Measurements from ENCODE around the gene CENATAC. TPM values are rescaled to one million over a fixed set of nuclear protein-coding genes. Genes with fewer than 3 reads are reported as not detected.
"Not testable (repeated sequence)": the region's sequence is repeated elsewhere in the genome, so short reads cannot be mapped to it uniquely, and the experiment has no call there.

Gene CENATAC
- total RNA-seq, 1 donor from 2014 or later: 51.0 TPM

GRCh38 chr11:119034813-119035212 lies 36.9 kb downstream of the CENATAC start:
- Histone ChIP-seq H3K27ac (no peak overlapping the region), H3K9me3 (no peaks in the 10 kb centered on the region), H3K4me3 (no peak overlapping the region), H3K36me3 (no peaks in the 10 kb centered on the region), H3K27me3 (ENCODE audit: low read depth) (no peaks in the 10 kb centered on the region), H3K4me1 (peaks cover 10% of the 10 kb centered on the region)
- no peak for TF ChIP-seq CTCF (IDR thresholded peaks at IDR 0.05)
- ATAC-seq (no peak), DNase-seq (no peak)
- intact Hi-C loops (cut with DNase I): no loop called here

- no peak for TF ChIP-seq CTCF (IDR thresholded peaks at IDR 0.05)
- no peaks in the 10 kb centered on the region for H3K36me3 ChIP-seq
- no peak overlapping the region for H3K27ac ChIP-seq
- ATAC-seq: no peak
- no peaks in the 10 kb centered on the region for H3K27me3 ChIP-seq (ENCODE audit: low read depth)
- H3K4me1 ChIP-seq: no peaks in the 10 kb centered on the region
- no peak overlapping the region for H3K4me3 ChIP-seq
- H3K9me3 ChIP-seq: no peaks in the 10 kb centered on the region
- no peak for DNase-seq
- intact Hi-C loops (cut with DNase I): no loop called here
Measured at GRCh38 chr11:119038884-119039283, 40.9 kb downstream of the CENATAC start.

- ATAC-seq; DNase-seq; H3K27me3 ChIP-seq (ENCODE audit: low read depth); H3K4me3 ChIP-seq; H3K36me3 ChIP-seq; H3K4me1 ChIP-seq; intact Hi-C loops (cut with DNase I); H3K27ac ChIP-seq; H3K9me3 ChIP-seq: not testable (repeated sequence)
Measured at GRCh38 chr11:119039471-119039870, 41.5 kb downstream of the CENATAC start.

GRCh38 chr11:119041821-119042514 lies 44.0 kb downstream of the CENATAC start:
- no peak for DNase-seq
- Histone ChIP-seq H3K4me3 (no peak overlapping the region), H3K27ac (no peak overlapping the region), H3K9me3 (no peaks in the 10 kb centered on the region), H3K36me3 (peaks cover 27% of the 10 kb centered on the region), H3K27me3 (ENCODE audit: low read depth) (no peaks in the 10 kb centered on the region), H3K4me1 (no peaks in the 10 kb centered on the region)
- intact Hi-C loops (cut with DNase I): no loop called here
- no peak for TF ChIP-seq CTCF (IDR thresholded peaks at IDR 0.05)
- no peak for ATAC-seq

- Histone ChIP-seq H3K27ac (no peak overlapping the region), H3K4me3 (no peak overlapping the region), H3K36me3 (peaks cover 37% of the 10 kb centered on the region), H3K27me3 (ENCODE audit: low read depth) (no peaks in the 10 kb centered on the region), H3K4me1 (no peaks in the 10 kb centered on the region), H3K9me3 (no peaks in the 10 kb centered on the region)
- TF ChIP-seq CTCF (IDR thresholded peaks at IDR 0.05): no peak
- ATAC-seq (no peak), DNase-seq (no peak)
- intact Hi-C loops (cut with DNase I): no loop called here
Measured at GRCh38 chr11:119042927-119043326, 45.0 kb downstream of the CENATAC start.

- Histone ChIP-seq H3K27ac (no peak overlapping the region), H3K4me1 (no peaks in the 10 kb centered on the region), H3K9me3 (no peaks in the 10 kb centered on the region), H3K27me3 (ENCODE audit: low read depth) (no peaks in the 10 kb centered on the region), H3K4me3 (no peak overlapping the region), H3K36me3 (peaks cover 55% of the 10 kb centered on the region)
- ATAC-seq (no peak), DNase-seq (no peak)
- no peak for TF ChIP-seq CTCF (IDR thresholded peaks at IDR 0.05)
- intact Hi-C loops (cut with DNase I): no loop called here
Measured at GRCh38 chr11:119044708-119045107, 46.8 kb downstream of the CENATAC start.

All from lower lobe of right lung (tissue), 2 donors.